Kidney epithelial cell (primary cell): Measurements from ENCODE around the gene ZNF490. TPM values are rescaled to one million over a fixed set of nuclear protein-coding genes. Genes with fewer than 3 reads are reported as not detected.
A peak's percentile ranks its signal among the peaks of the same experiment; 100 is the strongest.
"Not testable (repeated sequence)": the region's sequence is repeated elsewhere in the genome, so short reads cannot be mapped to it uniquely, and the experiment has no call there.

Source experiments
- DNase-seq: peaks from one replicate; pipeline ENCODE4 v3.0.0-alpha.2; 2010; ENCODE audit warnings: low read depth
- H3K27me3 ChIP-seq: 2 replicates; pipeline ENCODE4 v1.6.0; 2011; ENCODE audit warnings: low read length; ENCODE audit not compliant: control insufficient read depth, insufficient read depth
- H3K36me3 ChIP-seq: 2 replicates; pipeline ENCODE4 v1.5.1; 2011; ENCODE audit warnings: low read length; ENCODE audit not compliant: control insufficient read depth, insufficient read depth
- H3K4me3 ChIP-seq: 2 replicates; pipeline ENCODE4 v1.5.1; 2011; ENCODE audit warnings: low read depth, mild to moderate bottlenecking, control low read depth, low read length
- total RNA-seq: library from RNA; depleted of rRNA; stranded (reverse); fragments of >200 nt; gene quantifications from 2 replicates; pipeline ENCODE4 v1.2.3, GENCODE V29; 2015
- TF ChIP-seq, protein P1 (sequence below): IDR thresholded peaks from 2 replicates; pipeline ENCODE4 v1.5.1; 2011; ENCODE audit warnings: mild to moderate bottlenecking, moderate library complexity, low read length, control low read depth, inconsistent platforms; ENCODE audit not compliant: insufficient read depth, poor library complexity, severe bottlenecking

Gene ZNF490
- total RNA-seq, 1 donor from 2014 or later, result 6.0 TPM

DNA sequence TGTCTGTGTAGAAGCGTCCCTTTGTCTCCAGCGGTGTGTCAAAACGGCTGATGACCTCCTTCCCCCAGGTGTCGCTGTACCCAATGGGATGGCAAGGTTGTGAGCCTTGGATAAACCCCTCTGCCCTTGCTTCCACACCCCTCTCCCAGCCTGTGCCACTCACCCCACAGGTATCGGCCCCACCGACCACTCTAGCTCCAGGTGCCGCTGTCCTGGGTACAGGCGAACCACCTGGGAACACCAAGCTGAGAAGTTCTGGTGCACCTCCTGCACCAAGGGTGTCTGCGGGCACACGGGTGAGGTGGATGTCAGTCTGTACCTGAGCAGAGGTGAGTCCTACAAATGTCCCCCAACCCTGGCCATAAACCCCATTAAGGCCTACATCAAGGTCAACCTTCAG, 39.3 kb upstream of the ZNF490 start:
- TF ChIP-seq, protein P1, sequence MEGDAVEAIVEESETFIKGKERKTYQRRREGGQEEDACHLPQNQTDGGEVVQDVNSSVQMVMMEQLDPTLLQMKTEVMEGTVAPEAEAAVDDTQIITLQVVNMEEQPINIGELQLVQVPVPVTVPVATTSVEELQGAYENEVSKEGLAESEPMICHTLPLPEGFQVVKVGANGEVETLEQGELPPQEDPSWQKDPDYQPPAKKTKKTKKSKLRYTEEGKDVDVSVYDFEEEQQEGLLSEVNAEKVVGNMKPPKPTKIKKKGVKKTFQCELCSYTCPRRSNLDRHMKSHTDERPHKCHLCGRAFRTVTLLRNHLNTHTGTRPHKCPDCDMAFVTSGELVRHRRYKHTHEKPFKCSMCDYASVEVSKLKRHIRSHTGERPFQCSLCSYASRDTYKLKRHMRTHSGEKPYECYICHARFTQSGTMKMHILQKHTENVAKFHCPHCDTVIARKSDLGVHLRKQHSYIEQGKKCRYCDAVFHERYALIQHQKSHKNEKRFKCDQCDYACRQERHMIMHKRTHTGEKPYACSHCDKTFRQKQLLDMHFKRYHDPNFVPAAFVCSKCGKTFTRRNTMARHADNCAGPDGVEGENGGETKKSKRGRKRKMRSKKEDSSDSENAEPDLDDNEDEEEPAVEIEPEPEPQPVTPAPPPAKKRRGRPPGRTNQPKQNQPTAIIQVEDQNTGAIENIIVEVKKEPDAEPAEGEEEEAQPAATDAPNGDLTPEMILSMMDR, result no peak
- DNase-seq, result no peak
- no peak overlapping the region for H3K4me3 ChIP-seq

DNA sequence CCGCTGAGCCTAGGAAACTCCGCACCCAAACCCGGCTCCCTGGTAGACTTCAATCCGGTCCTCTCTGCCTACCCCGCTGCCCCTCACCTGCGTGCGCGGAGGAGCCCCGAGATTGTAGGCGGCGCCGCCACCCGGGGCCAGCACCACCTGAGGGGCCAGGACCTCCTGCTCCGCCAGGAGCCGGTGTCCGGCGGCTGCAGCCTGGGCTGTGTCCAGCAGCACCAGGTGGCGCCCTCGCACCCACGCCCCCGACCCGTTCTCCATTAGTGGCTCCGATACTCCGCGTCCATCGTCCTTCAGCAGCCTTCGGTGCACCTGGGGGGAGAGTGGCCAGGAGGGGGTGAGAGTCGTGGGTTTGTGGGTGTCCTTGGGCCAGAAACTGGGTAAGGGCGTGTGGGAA, 37.5 kb upstream of the ZNF490 start:
- Histone ChIP-seq H3K36me3 (no peaks in the 10 kb centered on the region), H3K4me3 (peak overlapping the region; percentile 22), H3K27me3 (no peaks in the 10 kb centered on the region)
- TF ChIP-seq, protein P1, result peak; percentile 44
- DNase-seq, result no peak

More for the DNA sequence above, 39.3 kb upstream of the ZNF490 start:
- Histone ChIP-seq H3K36me3 (no peaks in the 10 kb centered on the region), H3K27me3 (no peaks in the 10 kb centered on the region)

DNA sequence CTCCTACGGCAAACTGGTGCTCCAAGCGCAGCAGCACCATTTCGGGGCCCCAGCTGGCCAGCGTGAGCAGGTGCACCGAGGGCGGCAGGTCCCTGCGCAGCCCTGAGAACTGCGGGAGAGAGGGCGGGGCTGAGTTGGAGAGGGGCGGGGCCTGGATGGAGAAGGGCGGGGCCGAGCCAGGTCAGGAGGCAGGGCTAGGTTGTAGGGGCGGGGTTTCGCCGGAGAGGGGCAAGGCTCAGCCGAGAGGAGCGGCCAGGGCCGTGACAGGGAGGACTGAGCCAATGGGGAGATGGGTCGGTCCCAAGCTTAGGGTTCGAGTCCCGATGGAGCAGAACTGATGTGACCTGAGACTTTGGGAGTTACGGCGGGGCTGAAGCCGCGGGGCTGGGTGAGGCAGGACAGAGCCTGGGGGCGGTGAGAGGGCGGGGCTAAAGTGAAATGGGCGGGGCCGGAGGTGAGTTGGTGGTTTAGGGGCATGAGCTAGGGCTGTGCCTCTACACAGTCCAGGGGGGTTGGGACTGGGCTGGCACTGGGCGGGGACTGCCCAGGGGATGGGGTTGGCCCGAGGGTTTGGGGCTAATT, 37.0 kb upstream of the ZNF490 start:
- TF ChIP-seq, protein P1, result no peak
- Histone ChIP-seq H3K27me3 (no peaks in the 10 kb centered on the region), H3K4me3 (peak overlapping the region; percentile 22), H3K36me3 (no peaks in the 10 kb centered on the region)
- DNase-seq, result no peak

DNA sequence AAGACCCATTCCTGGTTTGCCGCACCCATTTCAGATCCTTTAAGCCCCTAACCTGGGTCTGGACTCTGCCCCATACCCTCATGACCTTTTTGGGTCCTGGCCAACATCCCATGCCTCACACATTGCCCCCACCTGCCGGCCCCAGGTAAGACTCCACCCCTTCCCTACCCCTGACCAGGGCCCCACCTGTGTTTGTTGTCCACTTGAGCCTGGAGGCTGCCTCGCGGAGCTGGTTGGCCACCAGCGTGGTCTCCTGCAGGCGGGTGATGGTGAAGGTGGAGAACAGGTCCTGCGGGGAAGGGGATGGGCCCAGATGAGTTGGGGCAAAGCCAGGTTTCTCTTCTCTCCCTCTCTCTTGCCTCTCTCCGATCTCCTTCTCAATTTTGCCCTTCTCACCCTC, 36.4 kb upstream of the ZNF490 start:
- DNase-seq, result no peak
- Histone ChIP-seq H3K4me3 (no peak overlapping the region), H3K27me3 (no peaks in the 10 kb centered on the region), H3K36me3 (no peaks in the 10 kb centered on the region)
- TF ChIP-seq, protein P1, result no peak

DNA sequence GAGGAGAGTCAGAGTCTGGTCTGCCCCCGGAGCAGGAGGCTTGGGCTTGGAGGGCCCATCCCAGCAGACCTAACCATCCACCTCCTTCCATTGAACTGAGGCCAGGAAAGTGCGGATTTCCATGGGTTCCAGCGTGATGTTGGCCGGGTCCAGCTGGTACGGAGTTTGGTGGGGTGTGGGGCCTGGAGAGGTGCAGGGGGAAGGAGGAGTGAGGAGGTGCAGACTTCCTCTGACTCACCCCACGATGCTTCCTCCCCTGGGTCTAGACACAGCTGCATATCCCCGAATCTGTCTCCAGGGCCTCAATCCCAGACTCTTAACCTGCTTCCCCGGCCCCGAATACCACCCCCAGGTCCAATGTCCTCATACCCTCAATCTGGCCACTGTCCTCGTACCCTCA, 35.9 kb upstream of the ZNF490 start:
- Histone ChIP-seq H3K27me3 (no peaks in the 10 kb centered on the region), H3K4me3 (no peak overlapping the region), H3K36me3 (no peaks in the 10 kb centered on the region)
- TF ChIP-seq, protein P1, result no peak
- no peak for DNase-seq

DNA sequence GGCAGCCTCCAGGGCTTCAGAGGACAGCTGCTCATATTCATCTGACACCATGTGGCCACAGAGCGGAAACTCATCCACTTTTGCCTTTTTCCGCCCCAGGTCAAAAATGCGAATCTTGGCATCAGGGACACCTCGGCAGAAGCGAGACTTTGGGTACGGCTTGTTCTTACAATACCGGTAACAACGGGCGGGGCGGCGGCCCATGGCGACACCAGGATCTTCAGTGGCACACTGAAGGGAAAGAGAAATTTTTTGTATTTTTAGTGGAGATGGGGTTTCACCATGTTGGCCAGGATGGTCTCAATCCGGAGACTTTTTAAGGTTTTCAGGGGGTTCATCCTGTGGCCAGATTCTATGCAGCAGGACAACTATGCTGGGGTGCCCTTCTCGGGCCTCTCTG, 33.1 kb upstream of the ZNF490 start:
- not testable (repeated sequence) for H3K27me3 ChIP-seq, H3K4me3 ChIP-seq, DNase-seq, H3K36me3 ChIP-seq
